NOMO-1 treated with DMSO at 0.1 percent for 48 hours (cell line): ENCODE results near the gene TSHZ2.
A peak's percentile ranks its signal among the peaks of the same experiment; 100 is the strongest.

Experiments used
- DNase-seq: peaks from one replicate; lab custom pipeline; 2025; ENCODE audit not compliant: unreplicated experiment; lab: John Stamatoyannopoulos, UW

TSHZ2 gene

GRCh38 chr20:53159160-53159559, 187.0 kb downstream of the TSHZ2 start:
- DNase-seq = no peak

- DNase-seq = no peak
These were observed 188.9 kb downstream of the TSHZ2 start for GRCh38 chr20:53161073-53161472.

- DNase-seq = peak; percentile 59
These were observed 189.3 kb downstream of the TSHZ2 start for GRCh38 chr20:53161473-53161872.

GRCh38 chr20:53162251-53162835, 190.2 kb downstream of the TSHZ2 start:
- DNase-seq = peak; percentile 56

GRCh38 chr20:53163486-53163885, 191.3 kb downstream of the TSHZ2 start:
- DNase-seq = no peak

GRCh38 chr20:53164072-53164471, 191.9 kb downstream of the TSHZ2 start:
- no peak for DNase-seq

- no peak for DNase-seq
These were observed 193.3 kb downstream of the TSHZ2 start for GRCh38 chr20:53165452-53165851.

- no peak for DNase-seq
These were observed 196.3 kb downstream of the TSHZ2 start for GRCh38 chr20:53168491-53168890.

GRCh38 chr20:53170196-53170595, 198.0 kb downstream of the TSHZ2 start:
- no peak for DNase-seq

GRCh38 chr20:53171065-53171464, 198.9 kb downstream of the TSHZ2 start:
- no peak for DNase-seq

- no peak for DNase-seq
These were observed 202.3 kb downstream of the TSHZ2 start for GRCh38 chr20:53174454-53174853.

- no peak for DNase-seq
These were observed 203.1 kb downstream of the TSHZ2 start for GRCh38 chr20:53175135-53175780.

GRCh38 chr20:53176134-53176533, 204.0 kb downstream of the TSHZ2 start:
- DNase-seq = no peak

- DNase-seq = no peak
These were observed 205.5 kb downstream of the TSHZ2 start for GRCh38 chr20:53177687-53178086.

- DNase-seq = no peak
These were observed 207.6 kb downstream of the TSHZ2 start for GRCh38 chr20:53179749-53180148.

GRCh38 chr20:53180928-53181362, 208.8 kb downstream of the TSHZ2 start:
- DNase-seq = no peak

GRCh38 chr20:53181866-53182376, 209.8 kb downstream of the TSHZ2 start:
- no peak for DNase-seq

GRCh38 chr20:53183181-53183580, 211.0 kb downstream of the TSHZ2 start:
- DNase-seq = no peak

- DNase-seq = no peak
These were observed 214.5 kb downstream of the TSHZ2 start for GRCh38 chr20:53186635-53187034.

- no peak for DNase-seq
These were observed 215.4 kb downstream of the TSHZ2 start for GRCh38 chr20:53187392-53188068.

- DNase-seq = no peak
These were observed 218.1 kb downstream of the TSHZ2 start for GRCh38 chr20:53190225-53190624.

- no peak for DNase-seq
These were observed 219.8 kb downstream of the TSHZ2 start for GRCh38 chr20:53191957-53192356.
